Measurements from ENCODE around the gene KCNJ14. TPM values are rescaled to one million over a fixed set of nuclear protein-coding genes. Genes with fewer than 3 reads are reported as not detected.

KCNJ14 gene
- total and polyA plus RNA-seq, 2 experiments from 2014 or later: 0.81 to 0.94 TPM

- H3K36me3 Mint-ChIP-seq (ENCODE audit: low read depth): peaks cover 59% of the 10 kb centered on the region
- H3K4me3 Mint-ChIP-seq: peak overlapping the region; percentile 92
- H3K79me2 ChIP-seq (replicated peaks; ENCODE audit: insufficient read depth): peaks cover 27% of the 10 kb centered on the region
- peak overlapping the region; percentile 21 for H3K27ac ChIP-seq (ENCODE audit: low read depth)
- peaks cover 11% of the 10 kb centered on the region; the same call in 1 of the 2 replicates for H4K20me1 ChIP-seq (replicated peaks; ENCODE audit: insufficient read depth)
- peaks cover 20% of the 10 kb centered on the region for H3K4me1 ChIP-seq (ENCODE audit: insufficient read depth)
- TF ChIP-seq ZNF114 (CRISPR knock-in tag; IDR thresholded peaks at IDR 0.05) (no peak), REST (IDR thresholded peaks at IDR 0.05; ENCODE audit: unreplicated experiment) (no peak), EZH2 (IDR thresholded peaks at IDR 0.05; ENCODE audit: low read depth, unreplicated experiment) (no peak), EZH2phosphoT487 (IDR thresholded peaks at IDR 0.05; ENCODE audit: unreplicated experiment) (no peak), STAT1 (IDR thresholded peaks at IDR 0.05; ENCODE audit: unreplicated experiment) (no peak), NANOG (IDR thresholded peaks at IDR 0.05; ENCODE audit: borderline replicate concordance) (no peak), ETS1 (IDR thresholded peaks at IDR 0.05) (no peak), CTCF (conservative IDR thresholded peaks at IDR 0.05; ENCODE audit: low read depth in 2 of 2) (no peak), POLR2AphosphoS5 (IDR thresholded peaks at IDR 0.05; ENCODE audit: low read depth) (no peak), CREB1 (CRISPR knock-in tag; IDR thresholded peaks at IDR 0.05; ENCODE audit: low read depth) (no peak), ZNF331 (CRISPR knock-in tag; IDR thresholded peaks at IDR 0.05; ENCODE audit: low read depth) (no peak), JUNB (IDR thresholded peaks at IDR 0.05; ENCODE audit: unreplicated experiment) (no peak)
- TF ChIP-seq, protein P1, sequence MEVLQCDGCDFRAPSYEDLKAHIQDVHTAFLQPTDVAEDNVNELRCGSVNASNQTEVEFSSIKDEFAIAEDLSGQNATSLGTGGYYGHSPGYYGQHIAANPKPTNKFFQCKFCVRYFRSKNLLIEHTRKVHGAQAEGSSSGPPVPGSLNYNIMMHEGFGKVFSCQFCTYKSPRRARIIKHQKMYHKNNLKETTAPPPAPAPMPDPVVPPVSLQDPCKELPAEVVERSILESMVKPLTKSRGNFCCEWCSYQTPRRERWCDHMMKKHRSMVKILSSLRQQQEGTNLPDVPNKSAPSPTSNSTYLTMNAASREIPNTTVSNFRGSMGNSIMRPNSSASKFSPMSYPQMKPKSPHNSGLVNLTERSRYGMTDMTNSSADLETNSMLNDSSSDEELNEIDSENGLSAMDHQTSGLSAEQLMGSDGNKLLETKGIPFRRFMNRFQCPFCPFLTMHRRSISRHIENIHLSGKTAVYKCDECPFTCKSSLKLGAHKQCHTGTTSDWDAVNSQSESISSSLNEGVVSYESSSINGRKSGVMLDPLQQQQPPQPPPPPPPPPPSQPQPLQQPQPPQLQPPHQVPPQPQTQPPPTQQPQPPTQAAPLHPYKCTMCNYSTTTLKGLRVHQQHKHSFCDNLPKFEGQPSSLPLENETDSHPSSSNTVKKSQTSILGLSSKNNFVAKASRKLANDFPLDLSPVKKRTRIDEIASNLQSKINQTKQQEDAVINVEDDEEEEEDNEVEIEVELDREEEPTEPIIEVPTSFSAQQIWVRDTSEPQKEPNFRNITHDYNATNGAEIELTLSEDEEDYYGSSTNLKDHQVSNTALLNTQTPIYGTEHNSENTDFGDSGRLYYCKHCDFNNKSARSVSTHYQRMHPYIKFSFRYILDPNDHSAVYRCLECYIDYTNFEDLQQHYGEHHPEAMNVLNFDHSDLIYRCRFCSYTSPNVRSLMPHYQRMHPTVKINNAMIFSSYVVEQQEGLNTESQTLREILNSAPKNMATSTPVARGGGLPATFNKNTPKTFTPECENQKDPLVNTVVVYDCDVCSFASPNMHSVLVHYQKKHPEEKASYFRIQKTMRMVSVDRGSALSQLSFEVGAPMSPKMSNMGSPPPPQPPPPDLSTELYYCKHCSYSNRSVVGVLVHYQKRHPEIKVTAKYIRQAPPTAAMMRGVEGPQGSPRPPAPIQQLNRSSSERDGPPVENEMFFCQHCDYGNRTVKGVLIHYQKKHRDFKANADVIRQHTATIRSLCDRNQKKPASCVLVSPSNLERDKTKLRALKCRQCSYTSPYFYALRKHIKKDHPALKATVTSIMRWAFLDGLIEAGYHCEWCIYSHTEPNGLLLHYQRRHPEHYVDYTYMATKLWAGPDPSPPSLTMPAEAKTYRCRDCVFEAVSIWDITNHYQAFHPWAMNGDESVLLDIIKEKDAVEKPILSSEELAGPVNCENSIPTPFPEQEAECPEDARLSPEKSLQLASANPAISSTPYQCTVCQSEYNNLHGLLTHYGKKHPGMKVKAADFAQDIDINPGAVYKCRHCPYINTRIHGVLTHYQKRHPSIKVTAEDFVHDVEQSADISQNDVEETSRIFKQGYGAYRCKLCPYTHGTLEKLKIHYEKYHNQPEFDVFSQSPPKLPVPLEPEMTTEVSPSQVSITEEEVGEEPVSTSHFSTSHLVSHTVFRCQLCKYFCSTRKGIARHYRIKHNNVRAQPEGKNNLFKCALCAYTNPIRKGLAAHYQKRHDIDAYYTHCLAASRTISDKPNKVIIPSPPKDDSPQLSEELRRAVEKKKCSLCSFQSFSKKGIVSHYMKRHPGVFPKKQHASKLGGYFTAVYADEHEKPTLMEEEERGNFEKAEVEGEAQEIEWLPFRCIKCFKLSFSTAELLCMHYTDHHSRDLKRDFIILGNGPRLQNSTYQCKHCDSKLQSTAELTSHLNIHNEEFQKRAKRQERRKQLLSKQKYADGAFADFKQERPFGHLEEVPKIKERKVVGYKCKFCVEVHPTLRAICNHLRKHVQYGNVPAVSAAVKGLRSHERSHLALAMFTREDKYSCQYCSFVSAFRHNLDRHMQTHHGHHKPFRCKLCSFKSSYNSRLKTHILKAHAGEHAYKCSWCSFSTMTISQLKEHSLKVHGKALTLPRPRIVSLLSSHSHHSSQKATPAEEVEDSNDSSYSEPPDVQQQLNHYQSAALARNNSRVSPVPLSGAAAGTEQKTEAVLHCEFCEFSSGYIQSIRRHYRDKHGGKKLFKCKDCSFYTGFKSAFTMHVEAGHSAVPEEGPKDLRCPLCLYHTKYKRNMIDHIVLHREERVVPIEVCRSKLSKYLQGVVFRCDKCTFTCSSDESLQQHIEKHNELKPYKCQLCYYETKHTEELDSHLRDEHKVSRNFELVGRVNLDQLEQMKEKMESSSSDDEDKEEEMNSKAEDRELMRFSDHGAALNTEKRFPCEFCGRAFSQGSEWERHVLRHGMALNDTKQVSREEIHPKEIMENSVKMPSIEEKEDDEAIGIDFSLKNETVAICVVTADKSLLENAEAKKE (CRISPR knock-in tag; IDR thresholded peaks at IDR 0.05): no peak
- no peaks in the 10 kb centered on the region for H3K9me2 ChIP-seq (ENCODE audit: insufficient read depth)
- H3K4me3 ChIP-seq: peak overlapping the region; percentile 86
- peaks cover 19% of the 10 kb centered on the region for H3K4me1 Mint-ChIP-seq
- peaks cover 22% of the 10 kb centered on the region for H3K27me3 ChIP-seq (ENCODE audit: insufficient read depth)
- H3K27ac Mint-ChIP-seq: peak overlapping the region; percentile 98; the same call in 1 of the 2 replicates
- H3F3A ChIP-seq (replicated peaks; ENCODE audit: low read depth): peaks cover 35% of the 10 kb centered on the region
- H3K27me3 Mint-ChIP-seq (ENCODE audit: insufficient read depth, low read depth, poor library complexity): peaks cover 16% of the 10 kb centered on the region
- ATAC-seq: no peak
- DNase-seq (ENCODE audit: low spot score): no peak
- H3K36me3 ChIP-seq (ENCODE audit: insufficient read depth): peaks cover 19% of the 10 kb centered on the region
- H2AFZ ChIP-seq: no peak overlapping the region
- peak overlapping the region; percentile 86 for H3K4me2 ChIP-seq
- H3K9me3 Mint-ChIP-seq: no peaks in the 10 kb centered on the region; the same call in 2 of the 3 replicates
Observed at GRCh38 chr19:48446579-48446978, 8.8 kb upstream of the KCNJ14 start.

All from GM23338 (cell line).